Keratinocyte (primary cell): ENCODE results near the gene MPP4. TPM values are rescaled to one million over a fixed set of nuclear protein-coding genes. Genes with fewer than 3 reads are reported as not detected.

Experiments used
- DNase-seq: peaks from one replicate; pipeline ENCODE4 v3.0.0-alpha.2; 2011; ENCODE audit warnings: low read depth, missing footprints, low spot score
- FAIRE-seq: peaks from 2 replicates; lab custom pipeline; 2011; peaks lifted over from hg19 to GRCh38; lab: Jason Lieb, UNC
- H2AFZ ChIP-seq: 2 replicates; pipeline ENCODE4 v1.6.0; 2012; ENCODE audit warnings: low read length, control low read depth, inconsistent platforms; ENCODE audit not compliant: control insufficient read depth
- H3K27ac ChIP-seq: 2 replicates; pipeline ENCODE4 v1.5.1; 2011; ENCODE audit warnings: low read length; ENCODE audit not compliant: control insufficient read depth, insufficient read depth
- H3K27me3 ChIP-seq: 3 replicates; pipeline ENCODE4 v1.6.0; 2011; ENCODE audit warnings: low read length; ENCODE audit not compliant: control insufficient read depth, insufficient read depth; ENCODE audit errors: extremely low read depth
- H3K36me3 ChIP-seq, 2 experiments: 2 replicates in 1 of 2; 3 replicates in 1 of 2; pipeline ENCODE4 v1.5.1; 2011; ENCODE audit warnings: low read length in 2 of 2, mild to moderate bottlenecking in 1 of 2; ENCODE audit not compliant: control insufficient read depth in 2 of 2, insufficient read depth in 2 of 2; ENCODE audit errors: extremely low read depth in 1 of 2
- H3K4me1 ChIP-seq: 3 replicates; pipeline ENCODE4 v1.5.1; 2011; ENCODE audit warnings: low read length; ENCODE audit not compliant: control insufficient read depth, insufficient read depth; ENCODE audit errors: extremely low read depth
- H3K4me2 ChIP-seq: 3 replicates; pipeline ENCODE4 v1.6.0; 2011; ENCODE audit warnings: low read depth, low read length; ENCODE audit not compliant: control insufficient read depth, insufficient read depth; ENCODE audit errors: extremely low read depth
- H3K4me3 ChIP-seq, 3 experiments: fragments of 200-600 bp in 1 of 3; sonication (generic) in 1 of 3; 2 replicates in 2 of 3; 3 replicates in 1 of 3; pipeline ENCODE4 v1.5.1; 2011 to 2016; ENCODE audit warnings: low read length in 3 of 3, mild to moderate bottlenecking in 3 of 3, control low read depth in 2 of 3, inconsistent platforms in 1 of 3, low read depth in 1 of 3, mixed read lengths in 1 of 3, mixed run types in 1 of 3, moderate library complexity in 1 of 3; ENCODE audit not compliant: control insufficient read depth in 2 of 3, insufficient read depth in 2 of 3; ENCODE audit errors: extremely low read depth in 1 of 3
- H3K79me2 ChIP-seq: 2 replicates; pipeline ENCODE4 v1.6.0; 2012; ENCODE audit warnings: low read length; ENCODE audit not compliant: control insufficient read depth, insufficient read depth
- H3K9ac ChIP-seq: 3 replicates; pipeline ENCODE4 v1.6.0; 2011; ENCODE audit warnings: low read length; ENCODE audit not compliant: control insufficient read depth, insufficient read depth; ENCODE audit errors: extremely low read depth
- H3K9me1 ChIP-seq: 3 replicates; pipeline ENCODE4 v1.6.0; 2011; ENCODE audit warnings: low read length; ENCODE audit not compliant: control insufficient read depth, insufficient read depth; ENCODE audit errors: extremely low read depth
- H3K9me3 ChIP-seq: 2 replicates; pipeline ENCODE4 v1.5.1; 2012; ENCODE audit warnings: low read depth, low read length; ENCODE audit not compliant: control insufficient read depth
- H4K20me1 ChIP-seq: 3 replicates; pipeline ENCODE4 v1.6.0; 2011; ENCODE audit warnings: low read length; ENCODE audit not compliant: control insufficient read depth, insufficient read depth; ENCODE audit errors: extremely low read depth
- CTCF ChIP-seq, 3 experiments: IDR thresholded peaks in 1 of 3; conservative IDR thresholded peaks in 1 of 3; optimal IDR thresholded peaks in 1 of 3; 2 replicates in 2 of 3; 3 replicates in 1 of 3; pipeline versions ENCODE3 to v1.5.1; 2011; ENCODE audit warnings: low read length in 3 of 3, mild to moderate bottlenecking in 3 of 3, moderate library complexity in 2 of 3, control low read depth in 1 of 3, inconsistent platforms in 1 of 3; ENCODE audit not compliant: insufficient read depth in 2 of 3; ENCODE audit errors: extremely low read depth in 1 of 3
- EZH2 ChIP-seq: IDR thresholded peaks from one replicate; pipeline ENCODE4 v1.6.1; 2012; ENCODE audit warnings: inconsistent platforms, mild to moderate bottlenecking, low read length, moderate library complexity
- dilution Hi-C: fragments of 300-500 bp; cut with MboI; formaldehyde crosslinking; loops from one replicate; pipeline ENCODE4 v1.7.0; 2020; ENCODE audit warnings: low sequenced_read_pairs; ENCODE audit not compliant: extremely low pct_ligation_motif_present
- polyA plus RNA-seq, 5 experiments: library from polyadenylated mRNA; depleted of rRNA in 3 of 5; stranded (reverse) in 3 of 5; stranded (forward) in 1 of 5; unstranded in 1 of 5; fragments of >200 nt; gene quantifications; 1 replicate in 1 of 5; 2 replicates in 3 of 5; 3 replicates in 1 of 5; pipeline versions ENCODE4 v1.2.1 to v1.2.3, GENCODE V29; 2011 to 2012; ENCODE audit warnings: missing spikeins in 2 of 5, low read depth in 1 of 5, low replicate concordance in 1 of 5

The MPP4 gene
- polyA plus RNA-seq, 1 donor (not counting 4 experiments of a cell fraction or from before 2014, with no cell fraction given), result 0.42 TPM

GRCh38 chr2:201696151-201696659 is 2.2 kb downstream of the MPP4 start:
- TF ChIP-seq EZH2, result no peak
- no peak for TF ChIP-seq CTCF (optimal IDR thresholded peaks at IDR 0.05 in 1 of 3, IDR thresholded peaks at IDR 0.05 in 1 of 3, conservative IDR thresholded peaks at IDR 0.05 in 1 of 3; ENCODE audit: extremely low read depth in 1 of 3, insufficient read depth in 2 of 3, low read length in 3 of 3)
- H3K27me3 ChIP-seq, result no peaks in the 10 kb centered on the region
- peak overlapping the region; percentile 68 for H2AFZ ChIP-seq
- no peaks in the 10 kb centered on the region for H3K9me1 ChIP-seq
- H3K4me1 ChIP-seq, result peaks cover 43% of the 10 kb centered on the region
- FAIRE-seq (peak; percentile 90), DNase-seq (peak; percentile 41)
- dilution Hi-C loops, result no loop called here
- H3K9me3 ChIP-seq, result no peaks in the 10 kb centered on the region
- H3K36me3 ChIP-seq, result peaks cover 4 to 5% of the 10 kb centered on the region in 2 experiments
- H3K9ac ChIP-seq, result no peak overlapping the region
- no peak overlapping the region for H3K4me3 ChIP-seq
- no peaks in the 10 kb centered on the region for H4K20me1 ChIP-seq
- H3K4me2 ChIP-seq, result peak overlapping the region; percentile 11
- peak overlapping the region; percentile 55 for H3K27ac ChIP-seq
- H3K79me2 ChIP-seq, result no peaks in the 10 kb centered on the region

DNA sequence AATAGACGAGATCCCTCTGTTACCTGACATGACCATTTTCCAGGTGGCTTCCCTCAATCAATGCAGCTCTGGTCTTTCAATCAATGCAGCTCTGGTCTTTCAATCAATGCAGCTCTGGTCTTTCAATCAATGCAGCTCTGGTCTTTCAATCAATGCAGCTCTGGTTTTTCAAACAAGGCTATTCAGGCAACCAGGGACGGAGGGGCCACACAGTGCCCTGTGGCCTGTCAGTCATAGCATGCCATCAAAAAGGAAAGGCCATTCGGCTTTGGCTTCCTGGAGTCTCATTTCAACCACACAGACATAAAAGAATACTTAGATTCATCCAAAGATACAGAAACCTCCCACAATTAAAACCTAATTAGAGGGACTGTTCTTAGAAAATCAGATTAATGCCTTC is 13.3 kb downstream of the MPP4 start:
- TF ChIP-seq CTCF (optimal IDR thresholded peaks at IDR 0.05 in 1 of 3, IDR thresholded peaks at IDR 0.05 in 1 of 3, conservative IDR thresholded peaks at IDR 0.05 in 1 of 3; ENCODE audit: extremely low read depth in 1 of 3, insufficient read depth in 2 of 3, low read length in 3 of 3), result no peak
- TF ChIP-seq EZH2, result no peak
- dilution Hi-C loops, result no loop called here

More for the DNA sequence above, 13.3 kb downstream of the MPP4 start:
- Histone ChIP-seq H3K4me1 (no peaks in the 10 kb centered on the region), H3K27ac (no peak overlapping the region), H3K36me3 (no peaks in the 10 kb centered on the region), H4K20me1 (no peaks in the 10 kb centered on the region), H3K27me3 (no peaks in the 10 kb centered on the region), H3K9me3 (no peaks in the 10 kb centered on the region), H3K9me1 (no peaks in the 10 kb centered on the region), H3K4me3 (no peak overlapping the region), H3K9ac (no peak overlapping the region), H2AFZ (no peak overlapping the region), H3K4me2 (no peak overlapping the region), H3K79me2 (no peaks in the 10 kb centered on the region)
- no peak for FAIRE-seq
- no peak for DNase-seq
